Measurements from ENCODE around the gene CLEC4M.

Gene CLEC4M, protein sequence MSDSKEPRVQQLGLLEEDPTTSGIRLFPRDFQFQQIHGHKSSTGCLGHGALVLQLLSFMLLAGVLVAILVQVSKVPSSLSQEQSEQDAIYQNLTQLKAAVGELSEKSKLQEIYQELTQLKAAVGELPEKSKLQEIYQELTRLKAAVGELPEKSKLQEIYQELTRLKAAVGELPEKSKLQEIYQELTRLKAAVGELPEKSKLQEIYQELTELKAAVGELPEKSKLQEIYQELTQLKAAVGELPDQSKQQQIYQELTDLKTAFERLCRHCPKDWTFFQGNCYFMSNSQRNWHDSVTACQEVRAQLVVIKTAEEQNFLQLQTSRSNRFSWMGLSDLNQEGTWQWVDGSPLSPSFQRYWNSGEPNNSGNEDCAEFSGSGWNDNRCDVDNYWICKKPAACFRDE
- 0 to 0.09 (median 0) reads per million in 3 donors for total RNA-seq

DNA sequence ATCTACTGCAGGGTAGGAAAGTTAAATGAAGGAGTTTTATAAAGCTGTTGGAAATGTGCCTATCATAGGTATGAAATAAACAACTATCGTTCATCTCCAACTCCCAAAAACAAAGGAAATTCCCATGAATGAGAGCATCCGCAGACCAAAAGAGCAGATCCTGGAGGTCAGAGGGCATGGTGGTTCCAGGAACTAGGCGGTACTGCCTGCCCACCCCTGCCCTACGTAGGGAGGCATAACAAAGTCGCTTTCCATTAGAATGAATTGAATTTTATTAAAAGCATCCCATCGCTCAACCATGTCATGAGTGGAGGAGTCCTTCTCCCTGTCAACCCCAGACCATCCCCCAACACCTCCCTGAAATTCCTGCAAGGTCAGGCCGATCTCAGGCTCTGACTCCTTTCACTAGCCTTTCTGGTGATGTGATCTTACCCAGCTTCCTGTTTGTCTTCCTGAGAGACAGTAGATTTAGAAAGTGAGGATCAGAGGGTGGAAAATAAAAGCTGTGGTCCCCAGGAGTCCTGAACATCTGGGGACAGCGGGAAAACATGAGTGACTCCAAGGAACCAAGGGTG lies at the start of gene CLEC4M:
TSS of gene CLEC4M (plus strand) at position 525 of the 575 bp plus-strand sequence. CDS start at position 549, 24 bp downstream.
- no peak within 1 kb of the TSS for H3K4me3 ChIP-seq (ENCODE audit: insufficient read depth, low read depth, low read length, poor library complexity, severe bottlenecking)
- no peaks in the 10 kb centered on the region for H3K4me1 ChIP-seq (ENCODE audit: control insufficient read depth, insufficient read depth, low read length, poor library complexity, severe bottlenecking)
- no peak for DNase-seq
- no peak within 1 kb of the TSS for H3K27ac ChIP-seq (ENCODE audit: insufficient read depth, low read length, poor library complexity, severe bottlenecking)
- H3K9me3 ChIP-seq (ENCODE audit: control insufficient read depth, low read length): peaks cover 11% of the 10 kb centered on the region
- no peaks in the 10 kb centered on the region for H3K27me3 ChIP-seq (replicated peaks; ENCODE audit: control insufficient read depth, insufficient read depth, low read length, poor library complexity, severe bottlenecking)
- no peaks in the 10 kb centered on the region for H3K36me3 ChIP-seq (ENCODE audit: control insufficient read depth, insufficient read depth, low read length)

DNA sequence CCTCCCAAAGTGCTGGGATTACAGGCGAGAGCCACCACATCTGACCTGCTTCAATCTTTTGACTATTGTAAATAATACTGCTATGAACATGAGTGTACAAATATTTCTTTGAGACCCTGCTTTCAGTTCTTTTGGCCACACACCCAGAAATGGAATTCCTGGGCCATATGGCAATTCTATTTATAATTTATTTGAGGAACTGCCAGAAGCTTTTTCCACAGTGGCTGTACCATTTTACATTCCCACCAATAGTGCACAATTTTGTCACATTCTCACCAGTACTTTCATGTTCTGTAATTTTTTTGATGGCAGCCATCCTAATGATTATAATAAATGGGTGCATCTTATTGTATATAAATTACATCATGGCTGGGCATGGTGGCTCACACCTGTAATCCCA lies 47.4 kb upstream of the CLEC4M start:
- no peak overlapping the region for H3K27ac ChIP-seq (ENCODE audit: insufficient read depth, low read length, poor library complexity, severe bottlenecking)
- no peak for DNase-seq

DNA sequence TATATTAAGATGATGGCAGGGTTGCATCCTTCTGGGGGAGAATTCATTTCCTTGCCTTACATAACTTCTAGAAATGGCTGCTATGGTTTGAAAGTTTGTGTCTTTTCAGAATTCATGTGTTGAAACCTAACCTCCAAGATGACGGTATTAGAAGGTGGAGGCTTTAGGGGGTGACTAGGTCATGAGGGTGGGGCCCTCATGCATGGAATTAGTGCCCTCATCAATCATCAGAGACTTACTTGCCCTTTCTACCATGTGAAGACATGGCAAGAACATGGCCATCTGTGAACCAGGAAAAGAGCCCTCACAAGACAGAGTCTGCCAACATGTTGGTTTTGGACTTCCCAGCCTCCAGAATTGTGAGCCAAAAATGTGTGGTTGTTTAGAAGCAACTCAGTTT lies 46.3 kb upstream of the CLEC4M start:
- no peak for DNase-seq
- H3K4me3 ChIP-seq (ENCODE audit: insufficient read depth, low read depth, low read length, poor library complexity, severe bottlenecking): no peak overlapping the region
- H3K36me3 ChIP-seq (ENCODE audit: control insufficient read depth, insufficient read depth, low read length): no peaks in the 10 kb centered on the region
- no peaks in the 10 kb centered on the region for H3K27me3 ChIP-seq (replicated peaks; ENCODE audit: control insufficient read depth, insufficient read depth, low read length, poor library complexity, severe bottlenecking)
- no peaks in the 10 kb centered on the region for H3K9me3 ChIP-seq (ENCODE audit: control insufficient read depth, low read length)
- H3K4me1 ChIP-seq (ENCODE audit: control insufficient read depth, insufficient read depth, low read length, poor library complexity, severe bottlenecking): no peaks in the 10 kb centered on the region
- no peak overlapping the region for H3K27ac ChIP-seq (ENCODE audit: insufficient read depth, low read length, poor library complexity, severe bottlenecking)

More for the DNA sequence above, 47.4 kb upstream of the CLEC4M start:
- Histone ChIP-seq H3K4me3 (ENCODE audit: insufficient read depth, low read depth, low read length, poor library complexity, severe bottlenecking) (no peak overlapping the region), H3K27me3 (replicated peaks; ENCODE audit: control insufficient read depth, insufficient read depth, low read length, poor library complexity, severe bottlenecking) (no peaks in the 10 kb centered on the region), H3K9me3 (ENCODE audit: control insufficient read depth, low read length) (no peaks in the 10 kb centered on the region), H3K4me1 (ENCODE audit: control insufficient read depth, insufficient read depth, low read length, poor library complexity, severe bottlenecking) (no peaks in the 10 kb centered on the region), H3K36me3 (ENCODE audit: control insufficient read depth, insufficient read depth, low read length) (no peaks in the 10 kb centered on the region)

DNA sequence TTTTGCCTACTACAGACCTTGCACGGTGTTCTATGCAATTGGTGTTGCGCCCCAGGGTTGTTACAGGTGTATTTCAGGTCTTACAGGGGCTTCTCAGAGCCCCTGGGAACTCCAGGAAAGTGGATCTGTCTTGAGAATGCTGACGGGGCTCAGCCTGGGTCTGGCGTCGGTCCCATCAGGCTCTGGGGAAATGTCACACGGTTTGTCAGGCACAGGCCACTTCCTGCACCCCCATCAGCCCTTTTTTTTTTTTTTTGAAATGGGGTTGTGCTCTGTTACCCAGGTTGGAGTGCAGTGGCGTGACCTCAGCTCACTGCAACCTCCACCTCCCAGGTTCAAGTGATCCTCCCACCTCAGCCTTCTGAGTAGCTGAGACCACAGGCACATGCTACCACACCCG lies 44.4 kb upstream of the CLEC4M start:
- Histone ChIP-seq H3K36me3 (ENCODE audit: control insufficient read depth, insufficient read depth, low read length) (no peaks in the 10 kb centered on the region), H3K4me3 (ENCODE audit: insufficient read depth, low read depth, low read length, poor library complexity, severe bottlenecking) (no peak overlapping the region), H3K9me3 (ENCODE audit: control insufficient read depth, low read length) (no peaks in the 10 kb centered on the region), H3K4me1 (ENCODE audit: control insufficient read depth, insufficient read depth, low read length, poor library complexity, severe bottlenecking) (no peaks in the 10 kb centered on the region), H3K27me3 (replicated peaks; ENCODE audit: control insufficient read depth, insufficient read depth, low read length, poor library complexity, severe bottlenecking) (no peaks in the 10 kb centered on the region), H3K27ac (ENCODE audit: insufficient read depth, low read length, poor library complexity, severe bottlenecking) (no peak overlapping the region)
- DNase-seq: no peak

DNA sequence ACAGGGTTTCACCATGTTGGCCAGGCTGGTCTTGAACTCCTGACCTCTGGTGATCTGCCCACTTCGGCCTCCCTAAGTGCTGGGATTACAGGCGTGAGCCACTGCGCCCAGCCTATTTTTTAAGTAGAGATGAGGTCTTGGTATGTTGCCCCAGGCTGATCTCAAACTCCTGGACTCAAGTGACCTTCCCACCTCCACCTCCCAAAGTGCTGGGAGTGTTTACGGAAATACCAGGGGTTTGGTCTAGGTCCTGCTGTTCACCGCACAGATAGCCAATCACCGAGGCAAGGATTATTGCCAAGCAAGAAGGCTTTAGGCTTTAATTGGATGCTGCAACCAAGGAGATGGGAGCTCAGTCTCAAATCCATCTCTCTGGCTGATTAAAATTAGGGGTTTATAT lies 42.7 kb upstream of the CLEC4M start:
- DNase-seq: no peak
- no peaks in the 10 kb centered on the region for H3K27me3 ChIP-seq (replicated peaks; ENCODE audit: control insufficient read depth, insufficient read depth, low read length, poor library complexity, severe bottlenecking)
- no peaks in the 10 kb centered on the region for H3K4me1 ChIP-seq (ENCODE audit: control insufficient read depth, insufficient read depth, low read length, poor library complexity, severe bottlenecking)
- no peak overlapping the region for H3K27ac ChIP-seq (ENCODE audit: insufficient read depth, low read length, poor library complexity, severe bottlenecking)
- H3K4me3 ChIP-seq (ENCODE audit: insufficient read depth, low read depth, low read length, poor library complexity, severe bottlenecking): no peak overlapping the region
- H3K36me3 ChIP-seq (ENCODE audit: control insufficient read depth, insufficient read depth, low read length): no peaks in the 10 kb centered on the region
- no peaks in the 10 kb centered on the region for H3K9me3 ChIP-seq (ENCODE audit: control insufficient read depth, low read length)

DNA sequence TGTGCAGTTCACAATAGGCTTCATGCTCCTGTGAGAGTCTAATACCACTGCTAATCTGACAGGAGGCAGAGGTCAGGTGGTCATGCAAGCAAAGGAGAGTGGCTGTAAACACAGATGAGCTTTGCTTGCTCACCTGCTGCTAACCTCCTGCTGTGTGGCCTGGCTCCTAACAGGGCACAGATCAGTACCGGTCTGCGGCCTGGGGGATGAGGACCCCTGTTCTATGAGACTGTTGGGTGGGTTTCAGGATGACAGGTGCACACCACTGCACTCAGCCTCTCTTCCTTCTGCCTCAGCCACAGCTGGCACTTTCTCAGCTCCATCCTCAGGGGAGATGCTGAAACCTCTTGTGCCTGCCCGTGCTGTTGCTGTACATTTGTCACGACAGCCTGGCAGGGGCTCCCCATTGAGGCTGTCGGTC lies 40.8 kb upstream of the CLEC4M start:
- H3K27ac ChIP-seq (ENCODE audit: insufficient read depth, low read length, poor library complexity, severe bottlenecking): no peak overlapping the region
- H3K4me1 ChIP-seq (ENCODE audit: control insufficient read depth, insufficient read depth, low read length, poor library complexity, severe bottlenecking): no peaks in the 10 kb centered on the region
- no peak overlapping the region for H3K4me3 ChIP-seq (ENCODE audit: insufficient read depth, low read depth, low read length, poor library complexity, severe bottlenecking)
- no peaks in the 10 kb centered on the region for H3K27me3 ChIP-seq (replicated peaks; ENCODE audit: control insufficient read depth, insufficient read depth, low read length, poor library complexity, severe bottlenecking)
- no peaks in the 10 kb centered on the region for H3K9me3 ChIP-seq (ENCODE audit: control insufficient read depth, low read length)
- DNase-seq: no peak
- no peaks in the 10 kb centered on the region for H3K36me3 ChIP-seq (ENCODE audit: control insufficient read depth, insufficient read depth, low read length)

DNA sequence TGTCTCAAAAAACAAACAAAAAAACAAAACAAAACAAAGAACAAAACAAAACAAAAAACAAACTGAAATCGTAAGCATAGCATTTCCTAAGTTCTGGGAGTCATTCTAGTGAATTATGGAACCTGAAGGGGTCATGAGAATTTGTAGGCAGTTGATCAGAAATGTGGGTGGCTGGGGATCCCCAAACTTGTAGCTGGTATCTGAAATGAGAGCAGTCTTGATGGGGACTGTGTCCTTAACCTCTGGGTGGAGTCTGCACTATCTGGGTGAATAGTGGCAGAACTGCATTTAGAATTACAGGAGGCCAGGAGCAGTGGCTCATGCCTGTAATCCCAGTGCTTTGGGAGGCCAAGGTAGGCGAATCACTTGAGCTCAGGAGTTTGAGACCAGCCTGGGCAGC lies 37.3 kb upstream of the CLEC4M start:
- no peak overlapping the region for H3K27ac ChIP-seq (ENCODE audit: insufficient read depth, low read length, poor library complexity, severe bottlenecking)
- no peak for DNase-seq
- H3K36me3 ChIP-seq (ENCODE audit: control insufficient read depth, insufficient read depth, low read length): no peaks in the 10 kb centered on the region
- peaks cover 10% of the 10 kb centered on the region for H3K4me1 ChIP-seq (ENCODE audit: control insufficient read depth, insufficient read depth, low read length, poor library complexity, severe bottlenecking)
- H3K4me3 ChIP-seq (ENCODE audit: insufficient read depth, low read depth, low read length, poor library complexity, severe bottlenecking): no peak overlapping the region
- no peaks in the 10 kb centered on the region for H3K9me3 ChIP-seq (ENCODE audit: control insufficient read depth, low read length)
- peaks cover 21% of the 10 kb centered on the region for H3K27me3 ChIP-seq (replicated peaks; ENCODE audit: control insufficient read depth, insufficient read depth, low read length, poor library complexity, severe bottlenecking)

DNA sequence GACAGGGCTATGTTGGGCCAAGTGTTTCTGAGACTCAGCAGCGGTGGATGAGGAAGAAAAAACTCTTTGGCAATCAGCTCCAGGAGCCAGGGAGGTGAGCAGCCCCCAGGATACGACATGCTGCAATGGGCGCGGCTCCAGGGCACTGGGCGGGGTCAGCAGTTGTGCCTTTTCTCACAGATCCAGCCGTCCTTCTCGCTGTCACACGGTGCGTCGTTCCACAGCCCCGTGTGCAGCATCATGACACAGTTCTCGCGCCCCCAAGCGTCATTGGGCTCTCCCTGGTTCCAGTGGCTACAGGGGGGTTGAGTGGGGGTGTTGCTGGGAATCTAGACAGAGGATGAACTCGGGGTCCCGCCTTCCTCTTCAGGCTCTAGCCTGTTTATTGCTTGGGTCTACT lies 33.8 kb upstream of the CLEC4M start:
- DNase-seq: no peak
- no peaks in the 10 kb centered on the region for H3K36me3 ChIP-seq (ENCODE audit: control insufficient read depth, insufficient read depth, low read length)
- H3K9me3 ChIP-seq (ENCODE audit: control insufficient read depth, low read length): no peaks in the 10 kb centered on the region
- H3K4me3 ChIP-seq (ENCODE audit: insufficient read depth, low read depth, low read length, poor library complexity, severe bottlenecking): no peak overlapping the region
- peaks cover 10% of the 10 kb centered on the region for H3K4me1 ChIP-seq (ENCODE audit: control insufficient read depth, insufficient read depth, low read length, poor library complexity, severe bottlenecking)
- no peak overlapping the region for H3K27ac ChIP-seq (ENCODE audit: insufficient read depth, low read length, poor library complexity, severe bottlenecking)
- H3K27me3 ChIP-seq (replicated peaks; ENCODE audit: control insufficient read depth, insufficient read depth, low read length, poor library complexity, severe bottlenecking): peaks cover 28% of the 10 kb centered on the region

DNA sequence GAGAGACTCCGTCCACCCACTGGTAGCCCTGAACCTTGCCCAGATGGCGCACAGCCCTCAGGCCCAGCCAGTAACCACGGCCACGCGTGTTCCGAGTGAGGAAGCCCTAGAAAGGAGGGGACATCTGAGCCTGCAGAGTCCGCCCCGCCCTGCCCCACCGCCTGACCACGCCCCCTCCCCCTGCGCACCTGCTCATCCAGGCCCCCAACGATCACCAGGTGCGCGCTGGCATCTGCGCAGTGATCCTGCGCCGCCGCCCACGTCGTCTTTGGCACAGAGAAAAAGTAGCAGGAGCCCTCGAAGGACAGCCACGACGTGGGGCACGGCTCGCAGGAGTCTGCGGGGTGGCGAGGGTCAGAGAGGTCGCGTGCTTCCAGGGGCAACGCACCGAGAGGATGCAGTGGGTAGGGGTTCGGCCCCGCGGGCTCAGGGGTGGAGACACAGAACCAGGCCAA lies 33.2 kb upstream of the CLEC4M start:
- Histone ChIP-seq H3K27ac (ENCODE audit: insufficient read depth, low read length, poor library complexity, severe bottlenecking) (no peak overlapping the region), H3K36me3 (ENCODE audit: control insufficient read depth, insufficient read depth, low read length) (no peaks in the 10 kb centered on the region), H3K4me1 (ENCODE audit: control insufficient read depth, insufficient read depth, low read length, poor library complexity, severe bottlenecking) (peaks cover 10% of the 10 kb centered on the region), H3K4me3 (ENCODE audit: insufficient read depth, low read depth, low read length, poor library complexity, severe bottlenecking) (no peak overlapping the region), H3K9me3 (ENCODE audit: control insufficient read depth, low read length) (no peaks in the 10 kb centered on the region), H3K27me3 (replicated peaks; ENCODE audit: control insufficient read depth, insufficient read depth, low read length, poor library complexity, severe bottlenecking) (peaks cover 28% of the 10 kb centered on the region)
- DNase-seq: no peak
